NCI-H1105 treated with DMSO at 0.1 percent for 48 hours (cell line): ENCODE results near the gene DUS1L.
A peak's percentile ranks its signal among the peaks of the same experiment; 100 is the strongest.

Source experiments
- DNase-seq: peaks from one replicate; lab custom pipeline; 2025; lab: John Stamatoyannopoulos, UW

DUS1L gene

GRCh38 chr17:82100502-82101298 lies 35.1 kb upstream of the DUS1L start:
- no peak for DNase-seq

- no peak for DNase-seq
These were observed 33.5 kb upstream of the DUS1L start for GRCh38 chr17:82098939-82099763.

- DNase-seq, result peak; percentile 86
These were observed 32.8 kb upstream of the DUS1L start, which contains the start of gene FASN for GRCh38 chr17:82098169-82098938. Gene FASN (minus strand): TSS chr17:82098236. CDS start chr17:82096445, 1,791 bp downstream.

- no peak for DNase-seq
These were observed 32.2 kb upstream of the DUS1L start for GRCh38 chr17:82097919-82098168.

GRCh38 chr17:82097184-82097918 lies 31.7 kb upstream of the DUS1L start:
- no peak for DNase-seq

- DNase-seq, result no peak
These were observed 31.1 kb upstream of the DUS1L start for GRCh38 chr17:82096709-82097183.

- DNase-seq, result no peak
These were observed 30.4 kb upstream of the DUS1L start for GRCh38 chr17:82095777-82096708.

GRCh38 chr17:82094931-82095776 lies 29.6 kb upstream of the DUS1L start:
- no peak for DNase-seq

GRCh38 chr17:82092995-82093751 lies 27.6 kb upstream of the DUS1L start:
- DNase-seq, result no peak

GRCh38 chr17:82092628-82092994 lies 27.0 kb upstream of the DUS1L start:
- DNase-seq, result no peak

GRCh38 chr17:82092094-82092586 lies 26.5 kb upstream of the DUS1L start:
- DNase-seq, result no peak

GRCh38 chr17:82091264-82092066 lies 25.9 kb upstream of the DUS1L start:
- DNase-seq, result no peak

GRCh38 chr17:82090549-82091263 lies 25.1 kb upstream of the DUS1L start:
- DNase-seq, result no peak

- no peak for DNase-seq
These were observed 24.3 kb upstream of the DUS1L start for GRCh38 chr17:82089723-82090548.

GRCh38 chr17:82088838-82089722 lies 23.5 kb upstream of the DUS1L start:
- DNase-seq, result no peak
